MCF 10A (cell line): ENCODE results near the gene OR52K1. TPM values are rescaled to one million over a fixed set of nuclear protein-coding genes. Genes with fewer than 3 reads are reported as not detected.

Source experiments
- BruUV-seq: library from RNA; stranded (reverse); fragments of 400-500 nt; replicated peaks from 2 replicates; lab custom pipeline; 2021; lab: Mats Ljungman, UMichigan
- CTCF ChIA-PET: fragments of 300-600 bp; sonication (Branson Sonifier 250); formaldehyde crosslinking; extraction: SDS; loops from one replicate; lab custom pipeline; 2021; ENCODE audit warnings: antibody characterized with exemption, inconsistent platforms; lab: Yijun Ruan, JAX
- POLR2A ChIA-PET: fragments of 300-600, 350-650 bp; sonication (Branson Sonifier 250); formaldehyde crosslinking; extraction: SDS; loops from one replicate; lab custom pipeline; 2020; ENCODE audit warnings: antibody characterized with exemption, inconsistent platforms; lab: Yijun Ruan, JAX
- DNase-seq: peaks from one replicate; pipeline ENCODE4 v3.0.0-alpha.2; 2018; ENCODE audit not compliant: unreplicated experiment
- H3K27ac Mint-ChIP-seq: one replicate; pipeline ENCODE4 v1.8.0; 2022; ENCODE audit warnings: mild to moderate bottlenecking, low read depth, mixed read lengths; ENCODE audit not compliant: unreplicated experiment
- H3K27me3 Mint-ChIP-seq: one replicate; pipeline ENCODE4 v1.8.0; 2022; ENCODE audit warnings: mixed read lengths; ENCODE audit not compliant: insufficient read depth, unreplicated experiment
- H3K36me3 Mint-ChIP-seq: one replicate; pipeline ENCODE4 v1.8.0; 2022; ENCODE audit warnings: mild to moderate bottlenecking, moderate library complexity, mixed read lengths; ENCODE audit not compliant: insufficient read depth, unreplicated experiment
- H3K4me1 Mint-ChIP-seq: one replicate; pipeline ENCODE4 v1.8.0; 2022; ENCODE audit warnings: mixed read lengths; ENCODE audit not compliant: insufficient read depth, unreplicated experiment
- H3K4me3 Mint-ChIP-seq: one replicate; pipeline ENCODE4 v1.8.0; 2022; ENCODE audit warnings: mild to moderate bottlenecking, moderate library complexity, mixed read lengths; ENCODE audit not compliant: unreplicated experiment
- H3K9me3 Mint-ChIP-seq: one replicate; pipeline ENCODE4 v1.8.0; 2022; ENCODE audit warnings: mixed read lengths; ENCODE audit not compliant: unreplicated experiment
- intact Hi-C: fragments of 100-400 bp; cut with micrococcal nuclease; formaldehyde crosslinking; loops from 2 replicates; pipeline ENCODE4 v1.14.1; 2022
- total RNA-seq: library from RNA; stranded (reverse); gene quantifications from 2 replicates; pipeline ENCODE4 v1.2.3, GENCODE V29; 2022
- TF ChIP-seq, protein P1 (sequence below): fragments of 200-600 bp; IDR thresholded peaks from one replicate; pipeline ENCODE4 v1.8.0; 2022; ENCODE audit warnings: antibody characterized with exemption, mild to moderate bottlenecking; ENCODE audit not compliant: unreplicated experiment

Gene OR52K1
- total RNA-seq, 1 experiment from 2014 or later, result not detected

- intact Hi-C loops, result no loop called here
- H3K9me3 Mint-ChIP-seq, result no peaks in the 10 kb centered on the region
- no peak overlapping the region for H3K4me3 Mint-ChIP-seq
- CTCF ChIA-PET, result interaction anchor here (1.2 kb wide), 1 partner anchor 38 kb away, joined by 3 read pairs; no protein-coding TSS in a partner anchor
- peaks cover 12% of the 10 kb centered on the region for H3K4me1 Mint-ChIP-seq
- no peak overlapping the region for H3K27ac Mint-ChIP-seq
- no peak for DNase-seq
- no peaks in the 10 kb centered on the region for H3K36me3 Mint-ChIP-seq
- POLR2A ChIA-PET, result no interaction called here
- no TSS peak for BruUV-seq
- TF ChIP-seq, protein P1, sequence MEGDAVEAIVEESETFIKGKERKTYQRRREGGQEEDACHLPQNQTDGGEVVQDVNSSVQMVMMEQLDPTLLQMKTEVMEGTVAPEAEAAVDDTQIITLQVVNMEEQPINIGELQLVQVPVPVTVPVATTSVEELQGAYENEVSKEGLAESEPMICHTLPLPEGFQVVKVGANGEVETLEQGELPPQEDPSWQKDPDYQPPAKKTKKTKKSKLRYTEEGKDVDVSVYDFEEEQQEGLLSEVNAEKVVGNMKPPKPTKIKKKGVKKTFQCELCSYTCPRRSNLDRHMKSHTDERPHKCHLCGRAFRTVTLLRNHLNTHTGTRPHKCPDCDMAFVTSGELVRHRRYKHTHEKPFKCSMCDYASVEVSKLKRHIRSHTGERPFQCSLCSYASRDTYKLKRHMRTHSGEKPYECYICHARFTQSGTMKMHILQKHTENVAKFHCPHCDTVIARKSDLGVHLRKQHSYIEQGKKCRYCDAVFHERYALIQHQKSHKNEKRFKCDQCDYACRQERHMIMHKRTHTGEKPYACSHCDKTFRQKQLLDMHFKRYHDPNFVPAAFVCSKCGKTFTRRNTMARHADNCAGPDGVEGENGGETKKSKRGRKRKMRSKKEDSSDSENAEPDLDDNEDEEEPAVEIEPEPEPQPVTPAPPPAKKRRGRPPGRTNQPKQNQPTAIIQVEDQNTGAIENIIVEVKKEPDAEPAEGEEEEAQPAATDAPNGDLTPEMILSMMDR, result no peak
- no peaks in the 10 kb centered on the region for H3K27me3 Mint-ChIP-seq
These were observed 27.0 kb upstream of the OR52K1 start for GRCh38 chr11:4455419-4455818.

DNA sequence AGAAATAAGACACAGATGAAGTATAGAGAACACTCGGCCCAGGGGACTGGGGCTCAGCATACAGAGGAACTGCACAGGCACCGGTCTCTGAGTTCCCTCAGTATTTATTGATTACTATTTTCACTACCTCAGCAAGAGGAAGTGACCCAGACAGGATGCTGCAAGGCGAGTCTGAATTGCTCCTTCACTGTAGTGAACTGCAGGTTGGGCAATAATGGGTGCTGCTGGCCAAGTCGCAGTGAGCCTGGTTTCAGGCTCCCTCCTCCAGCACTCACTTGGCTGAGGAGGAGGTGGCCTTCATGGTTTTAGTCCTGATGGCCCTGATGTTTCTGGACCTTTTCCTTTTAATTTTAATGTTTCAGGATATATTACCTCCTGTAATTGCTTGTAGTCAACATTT lies 22.9 kb upstream of the OR52K1 start:
- CTCF ChIA-PET, result interaction anchor here (0.9 to 1.9 kb wide), 4 partner anchors 83 to 276 kb away, joined by 3 to 6 read pairs (median 4); no protein-coding TSS in a partner anchor
- Mint-ChIP-seq H3K9me3 (peaks cover 6% of the 10 kb centered on the region), H3K27me3 (no peaks in the 10 kb centered on the region), H3K4me3 (no peak overlapping the region), H3K27ac (no peak overlapping the region), H3K36me3 (no peaks in the 10 kb centered on the region), H3K4me1 (peaks cover 12% of the 10 kb centered on the region)
- TF ChIP-seq, protein P1, result no peak
- intact Hi-C loops, result no loop called here
- peak; percentile 32 for DNase-seq
- BruUV-seq, result no TSS peak
- POLR2A ChIA-PET, result no interaction called here

DNA sequence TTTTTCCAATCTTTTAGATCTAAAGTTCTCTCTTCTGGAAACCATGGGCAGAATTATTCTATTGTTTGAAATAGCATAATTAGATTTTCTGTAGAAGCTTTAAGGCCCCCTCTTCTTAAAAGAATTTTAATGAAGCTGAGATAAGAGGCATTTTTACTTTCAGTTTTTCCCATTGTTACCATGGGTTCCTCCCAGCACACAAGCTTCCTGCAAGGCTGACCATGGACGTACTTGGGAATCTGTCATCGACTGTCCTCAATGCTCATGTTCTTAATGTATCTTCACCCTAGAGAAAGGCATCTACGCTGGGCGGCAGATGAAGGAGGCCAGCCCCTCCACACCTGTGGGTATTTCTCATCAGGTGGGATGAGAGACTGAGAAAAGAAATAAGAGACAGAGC lies 22.3 kb upstream of the OR52K1 start:
- H3K4me1 Mint-ChIP-seq, result peaks cover 12% of the 10 kb centered on the region
- no TSS peak for BruUV-seq
- no peaks in the 10 kb centered on the region for H3K27me3 Mint-ChIP-seq
- intact Hi-C loops, result no loop called here
- ChIA-PET POLR2A (no interaction called here), CTCF (interaction anchor here (0.6 to 1.9 kb wide), 3 partner anchors 254 to 276 kb away, joined by 3 to 5 read pairs (median 4); no protein-coding TSS in a partner anchor)
- no peaks in the 10 kb centered on the region for H3K36me3 Mint-ChIP-seq
- no peak for DNase-seq
- no peak overlapping the region for H3K4me3 Mint-ChIP-seq
- peaks cover 12% of the 10 kb centered on the region for H3K9me3 Mint-ChIP-seq
- TF ChIP-seq, protein P1, result no peak
- H3K27ac Mint-ChIP-seq, result no peak overlapping the region

DNA sequence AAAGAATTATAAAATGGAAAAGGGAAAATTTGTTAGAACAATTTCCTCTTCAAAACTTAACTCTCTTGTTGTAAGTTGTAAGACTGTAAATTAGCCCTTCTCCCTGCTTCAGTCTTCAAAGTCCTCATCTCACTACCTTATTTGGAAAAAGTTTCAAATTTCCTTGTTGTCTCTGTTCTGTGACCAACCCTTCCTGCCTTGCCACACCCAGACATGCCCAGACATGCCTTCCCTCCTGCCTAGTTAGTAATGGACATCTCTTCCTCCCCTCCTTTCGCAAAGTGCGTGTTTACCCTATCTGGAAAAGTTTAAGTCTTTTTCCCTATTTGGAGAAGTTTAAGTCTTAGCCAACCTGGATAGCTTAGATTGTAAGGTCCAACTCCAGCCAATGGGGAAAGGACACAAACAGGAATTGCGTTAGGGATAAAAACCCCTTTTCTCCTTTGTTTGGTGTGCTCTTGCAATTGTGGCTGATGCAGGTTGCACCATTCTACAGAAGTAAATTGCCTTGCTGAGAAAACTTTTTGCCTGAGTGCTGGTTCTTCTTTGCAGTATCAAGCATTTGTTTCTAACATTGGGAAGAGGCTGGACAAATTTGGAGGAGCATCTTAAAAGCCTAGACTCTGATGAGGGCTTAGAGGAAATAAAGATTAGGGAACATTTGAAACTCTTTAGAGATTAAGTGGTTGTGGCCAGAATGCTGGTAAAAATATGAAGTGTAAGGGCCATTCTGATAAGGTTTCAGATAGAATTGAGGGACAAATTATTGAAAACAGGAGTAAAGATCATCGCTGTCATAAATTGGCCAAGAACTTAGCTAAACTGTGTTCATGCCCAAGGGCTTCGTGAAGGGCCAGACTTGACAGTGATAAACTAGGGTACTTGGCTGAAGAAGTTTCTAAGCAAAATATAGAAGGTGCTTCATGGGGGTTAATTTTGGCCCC lies 18.0 kb upstream of the OR52K1 start:
- DNase-seq, result peak; percentile 68
- intact Hi-C loops, result no loop called here

More for the DNA sequence above, 18.0 kb upstream of the OR52K1 start:
- no peaks in the 10 kb centered on the region for H3K27me3 Mint-ChIP-seq
- no peaks in the 10 kb centered on the region for H3K36me3 Mint-ChIP-seq
- ChIA-PET POLR2A (interaction anchor here (0.6 kb wide), 1 partner anchor 273 kb away, joined by 3 read pairs; no protein-coding TSS in a partner anchor), CTCF (interaction anchor here (1.1 kb wide), 2 partner anchors 15 to 278 kb away, joined by 4 to 6 read pairs; no protein-coding TSS in a partner anchor)
- H3K27ac Mint-ChIP-seq, result peak overlapping the region; percentile 76
- H3K9me3 Mint-ChIP-seq, result peaks cover 19% of the 10 kb centered on the region
- no TSS peak for BruUV-seq
- H3K4me1 Mint-ChIP-seq, result peaks cover 12% of the 10 kb centered on the region
- H3K4me3 Mint-ChIP-seq, result no peak overlapping the region
- TF ChIP-seq, protein P1, result no peak
